DND-41 (cell line): Measurements from ENCODE around the gene POLG2.

Experiments
- EZH2 ChIP-seq: IDR thresholded peaks from 3 replicates; pipeline ENCODE4 v1.6.1; 2012; ENCODE audit warnings: borderline replicate concordance, low read depth, mild to moderate bottlenecking, moderate library complexity, low read length, inconsistent platforms; ENCODE audit not compliant: severe bottlenecking
- TF ChIP-seq, protein P1 (sequence below): IDR thresholded peaks from 2 replicates; pipeline ENCODE4 v1.5.1; 2012; ENCODE audit warnings: borderline replicate concordance, low read length, moderate library complexity, mild to moderate bottlenecking; ENCODE audit not compliant: poor library complexity, severe bottlenecking; ENCODE audit errors: extremely low read depth

GRCh38 chr17:64470625-64471024 is 26.2 kb downstream of the POLG2 start:
- TF ChIP-seq, protein P1, sequence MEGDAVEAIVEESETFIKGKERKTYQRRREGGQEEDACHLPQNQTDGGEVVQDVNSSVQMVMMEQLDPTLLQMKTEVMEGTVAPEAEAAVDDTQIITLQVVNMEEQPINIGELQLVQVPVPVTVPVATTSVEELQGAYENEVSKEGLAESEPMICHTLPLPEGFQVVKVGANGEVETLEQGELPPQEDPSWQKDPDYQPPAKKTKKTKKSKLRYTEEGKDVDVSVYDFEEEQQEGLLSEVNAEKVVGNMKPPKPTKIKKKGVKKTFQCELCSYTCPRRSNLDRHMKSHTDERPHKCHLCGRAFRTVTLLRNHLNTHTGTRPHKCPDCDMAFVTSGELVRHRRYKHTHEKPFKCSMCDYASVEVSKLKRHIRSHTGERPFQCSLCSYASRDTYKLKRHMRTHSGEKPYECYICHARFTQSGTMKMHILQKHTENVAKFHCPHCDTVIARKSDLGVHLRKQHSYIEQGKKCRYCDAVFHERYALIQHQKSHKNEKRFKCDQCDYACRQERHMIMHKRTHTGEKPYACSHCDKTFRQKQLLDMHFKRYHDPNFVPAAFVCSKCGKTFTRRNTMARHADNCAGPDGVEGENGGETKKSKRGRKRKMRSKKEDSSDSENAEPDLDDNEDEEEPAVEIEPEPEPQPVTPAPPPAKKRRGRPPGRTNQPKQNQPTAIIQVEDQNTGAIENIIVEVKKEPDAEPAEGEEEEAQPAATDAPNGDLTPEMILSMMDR: no peak
- TF ChIP-seq EZH2: no peak
